HUES6 (cell line): ENCODE results near the gene KCND3.

ENCODE experiments used
- H3K27ac ChIP-seq: 2 replicates; pipeline ENCODE4 v1.7.0; 2013; ENCODE audit warnings: low read depth, mild to moderate bottlenecking, low read length, inconsistent platforms
- H3K27me3 ChIP-seq: 2 replicates; pipeline ENCODE4 v1.6.1; 2013; ENCODE audit warnings: low read length; ENCODE audit not compliant: control insufficient read depth, insufficient read depth
- H3K36me3 ChIP-seq: 2 replicates; pipeline ENCODE4 v1.6.1; 2013; ENCODE audit warnings: low read length; ENCODE audit not compliant: control insufficient read depth, insufficient read depth
- H3K4me1 ChIP-seq: 2 replicates; pipeline ENCODE4 v1.6.1; 2013; ENCODE audit warnings: low read length; ENCODE audit not compliant: control insufficient read depth, insufficient read depth
- H3K4me3 ChIP-seq: 2 replicates; pipeline ENCODE4 v1.5.1; 2013; ENCODE audit warnings: low read depth, low read length
- H3K9ac ChIP-seq: one replicate; pipeline ENCODE4 v1.6.1; 2013; ENCODE audit warnings: mild to moderate bottlenecking, low read length
- H3K9me3 ChIP-seq: 2 replicates; pipeline ENCODE4 v1.6.1; 2013; ENCODE audit warnings: low read depth, low read length; ENCODE audit not compliant: control insufficient read depth, insufficient read depth

KCND3 gene

DNA sequence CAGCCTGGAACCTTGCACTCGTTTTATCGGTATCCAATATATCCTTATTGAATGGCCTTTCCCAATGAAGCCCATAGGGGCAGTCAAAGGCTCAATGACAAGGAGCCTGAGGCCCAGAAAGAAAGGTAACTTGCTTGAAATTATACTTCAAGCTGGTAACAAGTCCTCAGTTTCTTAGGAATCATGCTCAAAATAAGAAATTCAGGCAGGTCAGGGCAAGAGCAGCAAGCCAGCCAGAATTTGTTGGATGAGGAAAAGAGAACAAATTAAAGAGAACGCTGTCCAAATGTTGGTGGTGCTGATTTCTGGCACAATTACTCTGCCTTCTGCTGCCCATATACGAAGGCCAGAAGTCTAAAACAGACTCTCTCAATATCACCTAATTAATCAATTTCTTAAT is 156.1 kb downstream of the KCND3 start:
- Histone ChIP-seq H3K9ac (no peak overlapping the region), H3K4me1 (no peaks in the 10 kb centered on the region)

DNA sequence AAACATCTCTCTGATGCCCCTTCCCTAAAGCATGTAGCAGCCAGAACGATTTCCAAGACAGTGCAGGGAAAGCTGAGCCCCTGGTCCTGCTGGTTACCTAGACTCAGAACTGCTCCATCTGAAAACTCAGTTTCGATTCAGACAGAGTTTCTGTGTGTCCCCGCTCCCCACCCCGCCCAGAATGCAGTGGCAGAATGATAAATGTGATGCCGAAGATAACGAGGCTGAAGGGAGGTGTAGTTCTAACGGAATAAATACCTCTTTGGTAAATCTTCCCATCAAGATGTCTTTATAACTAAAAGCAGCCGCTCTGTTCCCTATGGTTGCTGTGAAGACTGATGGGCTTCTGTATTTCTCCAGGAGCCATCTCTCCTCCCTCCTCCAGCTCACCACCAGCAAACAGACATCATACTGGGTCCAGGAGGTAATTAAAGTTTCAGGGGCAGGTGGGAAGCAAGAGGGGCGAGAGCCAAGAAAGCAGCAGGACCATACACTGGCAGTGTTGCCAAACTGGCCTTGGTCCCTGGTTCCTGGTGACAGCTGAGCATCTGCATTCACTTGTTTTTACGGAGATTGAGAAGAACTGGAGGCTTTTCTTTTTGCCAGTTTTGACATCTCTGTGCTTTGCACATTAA is 156.8 kb downstream of the KCND3 start:
- Histone ChIP-seq H3K4me3 (no peak overlapping the region), H3K36me3 (no peaks in the 10 kb centered on the region), H3K27ac (no peak overlapping the region), H3K27me3 (peaks cover 10% of the 10 kb centered on the region; the same call in 1 of the 2 replicates), H3K9ac (no peak overlapping the region), H3K9me3 (no peaks in the 10 kb centered on the region), H3K4me1 (no peaks in the 10 kb centered on the region)

More for the DNA sequence above, 156.1 kb downstream of the KCND3 start:
- Histone ChIP-seq H3K4me3 (no peak overlapping the region), H3K36me3 (no peaks in the 10 kb centered on the region), H3K27ac (no peak overlapping the region), H3K9me3 (no peaks in the 10 kb centered on the region), H3K27me3 (peaks cover 10% of the 10 kb centered on the region; the same call in 1 of the 2 replicates)

DNA sequence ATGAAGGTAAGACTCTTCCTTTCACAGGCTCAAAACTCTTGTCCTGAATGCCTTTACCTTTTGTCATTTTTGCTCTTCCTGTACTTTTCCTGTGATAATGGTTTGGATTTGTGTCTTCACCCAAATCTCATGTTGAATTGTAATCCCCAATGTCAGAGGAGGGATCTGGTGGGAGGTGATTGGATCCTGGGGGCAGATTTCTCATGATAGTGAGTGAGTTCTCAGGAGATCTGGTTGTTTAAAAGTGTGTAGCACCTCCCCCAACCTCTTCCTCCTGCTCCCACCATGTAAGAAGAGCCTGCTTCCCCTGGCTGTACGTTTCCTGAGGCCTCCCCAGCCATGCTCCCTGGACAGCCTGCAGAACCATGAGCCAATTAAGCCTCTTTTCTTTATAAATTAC is 158.3 kb downstream of the KCND3 start:
- Histone ChIP-seq H3K36me3 (no peaks in the 10 kb centered on the region), H3K27me3 (peaks cover 10% of the 10 kb centered on the region; the same call in 1 of the 2 replicates)

DNA sequence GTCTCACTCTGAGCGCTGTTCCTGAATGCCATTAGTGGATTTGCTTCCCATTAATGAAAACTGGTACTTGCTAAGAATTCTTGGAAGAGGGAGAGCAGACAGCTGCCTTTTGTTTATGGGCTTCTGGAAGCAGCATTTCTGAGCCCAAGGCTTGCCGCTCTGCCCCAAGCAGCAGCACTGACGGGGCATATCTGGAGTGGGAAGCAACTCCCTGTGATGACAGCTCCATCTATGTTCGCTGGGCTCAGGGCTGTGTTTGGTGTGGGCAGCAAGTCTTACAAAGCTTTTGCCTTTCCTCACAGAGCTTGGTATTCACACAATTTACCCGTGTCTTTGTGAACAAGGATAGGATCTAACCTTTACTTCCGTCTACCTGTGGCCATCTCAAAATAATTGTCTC is 161.5 kb downstream of the KCND3 start:
- no peaks in the 10 kb centered on the region for H3K36me3 ChIP-seq
- H3K9ac ChIP-seq: no peak overlapping the region
- no peaks in the 10 kb centered on the region for H3K9me3 ChIP-seq
- H3K4me3 ChIP-seq: no peak overlapping the region
- H3K4me1 ChIP-seq: no peaks in the 10 kb centered on the region
- H3K27ac ChIP-seq: no peak overlapping the region
- H3K27me3 ChIP-seq: peaks cover 6% of the 10 kb centered on the region; the same call in 1 of the 2 replicates

More for the DNA sequence above, 158.3 kb downstream of the KCND3 start:
- Histone ChIP-seq H3K4me1 (no peaks in the 10 kb centered on the region), H3K9ac (no peak overlapping the region), H3K9me3 (no peaks in the 10 kb centered on the region), H3K4me3 (no peak overlapping the region), H3K27ac (no peak overlapping the region)

DNA sequence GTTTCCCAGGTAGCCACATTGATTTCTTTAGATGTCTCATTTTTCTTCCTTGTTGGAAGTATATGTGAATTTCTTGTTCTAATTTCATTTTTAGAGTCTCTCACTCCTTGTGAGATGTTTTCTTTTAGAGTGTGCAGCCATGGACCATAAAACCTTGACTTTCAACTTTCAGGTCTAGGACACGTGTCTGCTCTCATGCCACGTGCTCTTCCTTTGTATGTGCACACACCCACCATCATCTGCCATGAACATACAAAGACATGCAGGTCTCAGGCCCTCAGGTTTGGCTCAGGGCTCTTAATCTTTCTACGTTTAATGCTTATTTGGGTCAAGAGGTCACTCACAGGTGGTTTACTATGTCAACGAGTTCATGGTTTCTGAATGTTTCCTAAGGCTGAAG is 163.2 kb downstream of the KCND3 start:
- Histone ChIP-seq H3K27ac (no peak overlapping the region), H3K9me3 (no peaks in the 10 kb centered on the region), H3K9ac (no peak overlapping the region), H3K4me1 (no peaks in the 10 kb centered on the region), H3K36me3 (no peaks in the 10 kb centered on the region), H3K27me3 (peaks cover 6% of the 10 kb centered on the region; the same call in 1 of the 2 replicates), H3K4me3 (no peak overlapping the region)

DNA sequence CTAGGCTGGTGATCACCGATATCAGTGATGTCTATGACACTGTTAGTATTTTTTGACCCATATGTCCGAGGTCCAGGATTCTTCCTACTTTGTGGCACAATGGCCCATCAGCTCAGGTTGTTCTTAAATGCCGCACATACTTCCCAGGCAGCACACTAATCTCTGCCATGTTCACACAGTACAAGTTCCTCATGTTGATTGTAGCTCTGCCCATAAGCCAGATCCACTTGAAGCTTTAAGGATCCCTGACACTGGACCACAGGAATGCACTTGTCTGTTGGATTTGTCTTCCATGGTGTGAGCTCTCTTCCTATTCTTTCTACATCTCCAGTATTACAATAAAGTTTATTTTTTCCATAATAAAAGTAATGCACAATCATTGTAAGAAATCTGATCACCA is 164.3 kb downstream of the KCND3 start:
- Histone ChIP-seq H3K27me3 (peaks cover 3% of the 10 kb centered on the region; the same call in 1 of the 2 replicates), H3K36me3 (no peaks in the 10 kb centered on the region), H3K9me3 (no peaks in the 10 kb centered on the region), H3K9ac (no peak overlapping the region), H3K4me3 (no peak overlapping the region), H3K27ac (no peak overlapping the region), H3K4me1 (no peaks in the 10 kb centered on the region)

DNA sequence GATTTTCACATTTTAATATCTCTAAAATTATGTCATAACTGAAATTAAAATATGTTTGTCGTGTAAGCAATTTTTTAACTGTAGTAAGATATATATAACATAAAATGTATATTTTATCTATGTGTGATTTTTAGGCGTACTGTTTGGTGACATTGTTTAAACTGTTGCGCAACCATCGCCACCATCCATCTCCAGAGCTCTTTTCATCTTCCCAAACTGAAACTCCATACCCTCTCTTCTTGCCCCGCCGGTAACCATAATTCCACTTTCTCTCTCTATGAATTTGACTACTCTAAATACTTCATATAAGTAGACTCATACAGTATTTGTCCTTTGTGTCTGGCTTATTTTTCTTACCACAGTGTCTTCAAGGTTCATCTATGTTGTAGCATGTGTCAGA is 167.3 kb downstream of the KCND3 start:
- no peaks in the 10 kb centered on the region for H3K27me3 ChIP-seq
- no peak overlapping the region for H3K27ac ChIP-seq
- H3K9ac ChIP-seq: no peak overlapping the region
- no peaks in the 10 kb centered on the region for H3K36me3 ChIP-seq
- H3K4me3 ChIP-seq: no peak overlapping the region
- H3K4me1 ChIP-seq: no peaks in the 10 kb centered on the region
- no peaks in the 10 kb centered on the region for H3K9me3 ChIP-seq

DNA sequence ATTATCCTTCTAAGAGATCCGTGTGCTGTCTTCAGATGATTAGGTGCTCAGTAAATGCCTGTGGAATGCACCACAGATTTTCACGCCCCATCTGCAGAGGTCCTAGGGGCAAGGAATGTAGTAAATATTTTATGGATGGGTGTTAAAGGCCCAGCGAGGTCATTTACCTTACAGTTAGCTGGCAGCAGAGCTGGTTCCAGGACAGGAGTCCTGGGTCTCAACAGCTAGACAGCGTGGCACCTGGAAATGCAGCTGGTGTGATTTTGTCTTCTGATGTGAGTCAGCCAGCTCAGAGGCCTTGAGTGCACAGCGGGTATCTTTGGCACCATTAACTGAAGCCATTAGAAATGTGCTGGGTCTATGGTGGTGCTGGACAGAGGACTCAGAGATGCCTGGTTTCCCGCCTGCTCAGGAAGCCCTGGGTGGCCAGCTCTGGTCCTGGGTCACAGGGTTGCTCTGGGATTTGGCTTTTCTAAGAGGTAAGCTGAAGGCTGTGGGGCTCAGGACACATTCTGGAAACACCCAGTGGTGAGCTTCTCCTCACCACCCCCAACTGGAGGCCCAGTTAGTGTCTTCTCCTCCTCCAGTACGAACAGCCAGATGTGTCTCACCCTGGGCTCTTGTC is 168.2 kb downstream of the KCND3 start:
- Histone ChIP-seq H3K9me3 (no peaks in the 10 kb centered on the region), H3K27ac (no peak overlapping the region), H3K9ac (no peak overlapping the region), H3K27me3 (no peaks in the 10 kb centered on the region), H3K36me3 (no peaks in the 10 kb centered on the region), H3K4me1 (no peaks in the 10 kb centered on the region), H3K4me3 (no peak overlapping the region)

DNA sequence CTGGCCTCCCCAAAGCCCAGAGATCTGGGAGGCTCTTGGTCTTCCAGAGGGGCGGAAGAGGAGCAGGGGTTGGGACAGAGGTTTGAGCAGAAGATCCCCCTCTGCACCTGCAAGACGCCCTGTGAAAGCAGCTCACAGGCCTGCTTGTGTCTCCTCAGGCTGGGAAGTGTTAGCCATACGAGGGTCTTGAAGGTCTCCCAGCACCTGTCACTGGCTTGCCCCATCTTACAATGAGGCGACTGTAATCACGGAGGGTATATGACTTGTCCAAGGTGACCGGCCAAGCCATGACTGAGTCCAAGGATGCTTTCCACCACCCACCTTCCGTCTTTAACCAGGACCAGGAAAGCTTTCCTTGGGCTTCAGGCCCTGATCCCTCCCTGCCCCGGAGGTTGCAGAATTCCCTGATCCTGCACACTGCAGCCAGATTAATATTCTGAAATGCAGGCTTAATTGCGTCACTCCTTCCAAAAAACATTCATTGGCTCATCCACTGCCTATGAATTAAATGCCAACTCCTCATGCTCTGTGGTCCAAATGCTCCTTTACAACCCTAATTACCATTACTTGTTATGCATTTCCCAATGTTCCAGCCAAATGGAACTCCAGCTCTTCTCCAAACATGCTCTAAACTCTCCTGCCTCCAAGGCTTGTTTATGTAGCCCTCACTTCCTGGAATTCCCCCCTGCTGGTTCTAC is 169.8 kb downstream of the KCND3 start:
- Histone ChIP-seq H3K27me3 (no peaks in the 10 kb centered on the region), H3K36me3 (no peaks in the 10 kb centered on the region), H3K27ac (no peak overlapping the region), H3K4me1 (no peaks in the 10 kb centered on the region), H3K9me3 (no peaks in the 10 kb centered on the region), H3K9ac (no peak overlapping the region), H3K4me3 (no peak overlapping the region)

DNA sequence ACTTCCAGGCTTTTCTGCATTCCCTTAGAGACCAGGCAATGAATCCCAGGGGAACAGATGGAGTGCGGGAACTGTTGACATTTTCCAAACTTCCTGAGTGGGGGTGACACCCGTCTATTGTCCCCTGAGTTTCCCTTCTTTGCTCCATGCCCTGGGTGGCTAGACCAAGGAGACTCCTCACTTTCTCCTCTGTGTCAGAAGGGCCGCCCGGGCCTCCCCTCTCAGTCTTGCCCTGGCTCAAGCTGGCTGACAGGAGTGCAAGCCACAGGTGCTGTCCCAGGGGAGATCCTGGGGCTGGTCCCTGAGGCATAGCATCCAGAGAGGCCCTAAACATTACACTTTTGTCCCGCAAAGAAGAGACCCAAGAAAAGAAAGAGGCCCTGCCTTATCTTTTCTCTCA is 170.9 kb downstream of the KCND3 start:
- H3K4me3 ChIP-seq: no peak overlapping the region
- no peaks in the 10 kb centered on the region for H3K9me3 ChIP-seq
- H3K4me1 ChIP-seq: no peaks in the 10 kb centered on the region
- H3K27ac ChIP-seq: no peak overlapping the region
- H3K27me3 ChIP-seq: no peaks in the 10 kb centered on the region
- no peak overlapping the region for H3K9ac ChIP-seq
- no peaks in the 10 kb centered on the region for H3K36me3 ChIP-seq

DNA sequence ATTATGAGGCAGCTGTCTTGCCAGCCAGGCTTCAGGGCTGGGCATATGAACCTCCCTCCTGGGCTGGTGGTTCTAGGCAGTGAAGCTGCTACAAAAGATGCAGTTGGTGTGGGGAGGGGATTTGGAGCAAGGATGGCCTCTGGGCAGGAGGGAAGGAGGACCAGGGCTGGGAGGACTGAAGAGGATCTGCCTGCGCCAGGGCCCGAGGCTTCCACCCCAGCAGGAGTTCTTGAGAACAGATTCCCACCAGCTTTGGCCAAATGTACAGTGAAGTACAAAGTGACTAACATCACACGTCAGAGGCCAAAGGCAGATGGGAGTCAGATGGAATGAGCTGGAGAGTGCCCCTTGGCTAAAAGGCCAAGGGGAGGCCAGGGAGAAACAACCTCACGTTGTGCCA is 171.4 kb downstream of the KCND3 start:
- H3K4me3 ChIP-seq: no peak overlapping the region
- H3K4me1 ChIP-seq: no peaks in the 10 kb centered on the region
- no peaks in the 10 kb centered on the region for H3K36me3 ChIP-seq
- H3K9ac ChIP-seq: no peak overlapping the region
- H3K27ac ChIP-seq: no peak overlapping the region
- H3K27me3 ChIP-seq: no peaks in the 10 kb centered on the region
- no peaks in the 10 kb centered on the region for H3K9me3 ChIP-seq
